C4-2B (cell line): ENCODE results near the gene ZNF710.

Experiments
- ZFX ChIP-seq: fragments of 450-650 bp; IDR thresholded peaks from 2 replicates; pipeline ENCODE4 v1.6.1; 2017
- TF ChIP-seq, protein P1 (sequence below): fragments of 450-650 bp; conservative IDR thresholded peaks from 2 replicates; pipeline ENCODE4 v1.5.1; 2017; ENCODE audit warnings: mild to moderate bottlenecking

DNA sequence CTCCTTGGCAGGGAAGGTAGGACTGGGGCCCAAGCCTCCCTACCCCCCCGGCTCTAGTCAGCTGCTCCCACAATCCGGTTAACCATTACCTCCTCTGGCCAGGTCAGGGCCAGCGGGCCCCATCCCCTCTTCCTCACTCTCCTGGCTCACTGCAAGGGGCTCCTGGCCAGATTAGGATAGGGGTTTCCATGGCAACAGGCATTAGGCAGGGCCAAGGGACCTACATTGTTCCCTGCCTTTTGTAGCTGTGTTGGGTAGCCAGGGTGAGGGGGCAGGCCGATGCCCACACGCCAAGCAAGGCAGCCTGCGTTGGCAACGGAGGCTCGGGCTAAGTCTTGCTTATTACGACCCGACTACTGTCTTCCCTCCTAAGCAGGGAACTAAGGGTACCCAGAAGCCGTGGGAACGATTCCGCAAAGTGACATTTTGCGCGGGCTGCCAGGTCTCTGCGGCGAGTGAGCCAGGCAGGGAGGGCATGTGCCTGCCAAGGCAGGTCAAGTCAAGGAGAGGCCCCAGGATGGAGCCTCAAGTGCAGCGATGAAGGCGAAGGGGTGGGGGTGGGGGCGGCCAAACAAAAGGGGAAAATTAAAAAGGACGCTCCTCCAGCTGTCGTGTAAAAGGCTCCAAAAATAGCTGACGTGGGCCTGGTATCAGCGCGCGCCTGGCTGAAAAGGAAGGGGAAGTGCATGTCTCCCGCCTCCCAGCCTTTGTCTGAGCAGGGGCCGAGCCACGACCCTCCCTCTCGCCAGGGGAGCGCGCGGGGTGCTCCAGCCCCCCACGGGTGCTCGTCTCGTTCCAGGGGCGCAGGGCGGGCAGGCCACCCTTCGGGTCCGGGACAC is 100.2 kb downstream of the ZNF710 start:
- TF ChIP-seq, protein P1, sequence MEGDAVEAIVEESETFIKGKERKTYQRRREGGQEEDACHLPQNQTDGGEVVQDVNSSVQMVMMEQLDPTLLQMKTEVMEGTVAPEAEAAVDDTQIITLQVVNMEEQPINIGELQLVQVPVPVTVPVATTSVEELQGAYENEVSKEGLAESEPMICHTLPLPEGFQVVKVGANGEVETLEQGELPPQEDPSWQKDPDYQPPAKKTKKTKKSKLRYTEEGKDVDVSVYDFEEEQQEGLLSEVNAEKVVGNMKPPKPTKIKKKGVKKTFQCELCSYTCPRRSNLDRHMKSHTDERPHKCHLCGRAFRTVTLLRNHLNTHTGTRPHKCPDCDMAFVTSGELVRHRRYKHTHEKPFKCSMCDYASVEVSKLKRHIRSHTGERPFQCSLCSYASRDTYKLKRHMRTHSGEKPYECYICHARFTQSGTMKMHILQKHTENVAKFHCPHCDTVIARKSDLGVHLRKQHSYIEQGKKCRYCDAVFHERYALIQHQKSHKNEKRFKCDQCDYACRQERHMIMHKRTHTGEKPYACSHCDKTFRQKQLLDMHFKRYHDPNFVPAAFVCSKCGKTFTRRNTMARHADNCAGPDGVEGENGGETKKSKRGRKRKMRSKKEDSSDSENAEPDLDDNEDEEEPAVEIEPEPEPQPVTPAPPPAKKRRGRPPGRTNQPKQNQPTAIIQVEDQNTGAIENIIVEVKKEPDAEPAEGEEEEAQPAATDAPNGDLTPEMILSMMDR: no peak
- no peak for TF ChIP-seq ZFX
